ENCODE results near the gene PLK3.
"Not testable (repeated sequence)": the region's sequence is repeated elsewhere in the genome, so short reads cannot be mapped to it uniquely, and the experiment has no call there.

The PLK3 gene

DNA sequence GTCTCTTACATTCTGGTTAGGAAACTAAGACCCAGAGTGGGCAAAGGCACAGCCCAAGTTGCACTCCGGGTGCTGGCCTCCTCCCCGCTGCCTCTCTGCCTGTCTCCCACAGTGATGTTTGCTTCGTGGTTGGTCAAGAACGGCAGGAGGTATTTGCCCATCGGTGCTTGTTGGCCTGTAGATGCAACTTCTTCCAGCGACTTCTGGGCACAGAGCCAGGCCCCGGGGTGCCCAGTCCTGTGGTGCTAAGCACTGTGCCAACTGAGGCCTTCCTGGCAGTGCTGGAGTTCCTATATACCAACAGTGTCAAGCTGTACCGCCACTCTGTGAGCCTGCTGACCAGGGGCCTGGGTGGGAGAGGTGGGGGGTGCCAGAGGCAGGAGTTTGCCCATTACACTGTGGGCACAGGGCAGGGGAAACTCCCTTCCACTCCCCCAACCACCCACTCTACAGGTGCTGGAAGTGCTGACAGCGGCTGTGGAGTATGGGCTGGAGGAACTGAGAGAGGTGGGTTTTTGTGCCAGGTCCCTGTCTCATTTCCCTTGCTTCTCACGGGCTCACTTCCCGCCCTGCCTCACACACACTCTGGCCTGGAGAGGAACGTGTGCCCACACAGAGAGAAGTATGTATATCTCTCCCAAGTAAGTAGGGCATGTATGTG is 10.1 kb downstream of the PLK3 start:
- peak; percentile 64 for DNase-seq

DNA sequence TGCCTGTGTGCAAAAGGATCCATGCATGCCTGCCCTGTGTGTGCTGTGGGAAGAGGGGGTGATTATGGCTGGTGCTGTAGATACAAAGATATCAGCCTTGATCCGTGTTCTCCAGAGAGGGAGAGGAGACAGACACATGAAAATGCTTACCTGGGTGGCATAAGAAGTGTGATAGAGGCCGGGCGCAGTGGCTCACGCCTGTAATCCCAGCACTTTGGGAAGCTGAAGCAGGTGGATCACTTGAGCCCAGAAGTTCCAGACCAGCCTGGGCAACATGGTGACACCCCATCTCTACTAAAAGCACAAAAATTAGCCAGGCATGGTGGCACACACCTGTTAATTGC is 10.6 kb downstream of the PLK3 start:
- DNase-seq = not testable (repeated sequence)

DNA sequence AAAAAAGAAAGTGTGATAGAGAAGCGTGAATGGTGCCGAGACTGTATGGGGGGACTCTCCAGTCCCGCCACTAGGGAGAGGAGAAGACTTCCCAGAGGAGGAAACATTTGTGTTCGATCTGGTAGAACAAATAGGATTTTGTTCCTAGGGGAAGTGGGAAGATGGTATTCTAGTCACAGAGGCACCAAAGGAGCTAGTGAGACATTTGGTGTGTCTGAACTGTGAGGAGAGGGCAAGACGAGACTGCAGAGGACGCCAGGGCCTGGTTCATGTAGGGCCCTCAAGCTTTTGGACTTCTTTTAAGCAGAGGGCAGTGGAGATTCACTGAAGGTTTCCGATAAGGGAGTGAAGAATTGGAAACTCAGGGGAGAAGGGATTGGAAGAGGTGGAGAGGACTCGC is 11.1 kb downstream of the PLK3 start:
- no peak for DNase-seq

DNA sequence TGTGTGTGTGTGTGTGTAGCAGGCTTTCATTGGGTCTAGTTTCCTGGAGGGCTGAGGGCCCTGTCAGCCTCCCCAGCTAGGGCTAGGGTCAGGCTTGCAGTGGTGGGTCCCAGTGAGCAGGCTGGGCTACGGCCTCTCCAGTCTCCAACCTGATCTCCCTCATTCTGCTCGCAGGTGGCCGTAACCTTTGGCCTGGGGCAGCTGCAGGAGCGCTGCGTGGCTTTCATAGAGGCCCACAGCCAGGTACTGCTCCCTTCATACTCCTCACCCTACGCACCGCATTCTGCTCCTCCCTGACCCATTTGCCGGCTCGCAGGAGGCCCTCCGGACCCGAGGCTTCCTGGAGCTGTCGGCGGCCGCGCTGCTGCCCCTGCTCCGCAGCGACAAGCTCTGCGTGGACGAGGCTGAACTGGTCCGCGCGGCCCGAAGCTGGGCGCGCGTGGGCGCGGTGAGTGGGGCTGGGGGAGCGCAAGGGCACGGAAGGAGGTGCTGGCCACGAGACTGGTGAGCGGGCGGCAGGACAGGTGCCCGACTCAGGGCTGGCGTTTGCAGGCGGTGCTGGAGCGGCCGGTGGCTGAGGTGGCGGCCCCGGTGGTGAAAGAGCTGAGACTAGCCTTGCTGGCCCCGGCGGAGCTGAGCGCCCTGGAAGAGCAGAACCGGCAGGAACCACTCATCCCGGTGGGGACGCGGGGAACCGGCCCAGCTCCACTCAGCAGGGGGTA is 12.8 kb downstream of the PLK3 start:
- DNase-seq = no peak

DNA sequence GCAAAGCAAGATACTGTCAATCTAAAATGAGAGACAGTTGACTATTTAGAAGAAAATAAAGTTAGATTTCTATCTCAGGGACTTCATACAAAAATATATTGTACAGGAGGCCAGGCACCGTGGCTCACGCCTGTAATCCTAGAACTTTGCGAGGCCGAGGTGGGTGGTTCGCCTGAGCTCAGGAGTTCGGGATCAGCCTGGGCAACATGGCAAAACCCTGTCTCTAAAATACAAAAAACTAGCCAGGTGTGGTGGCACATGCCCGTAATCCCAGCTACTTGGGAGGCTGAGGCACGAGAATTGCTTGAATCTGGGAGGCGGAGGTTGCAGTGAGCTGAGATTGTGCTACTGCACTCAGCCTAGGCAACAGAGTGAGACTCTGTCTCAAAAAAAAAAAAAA is 15.7 kb downstream of the PLK3 start:
- not testable (repeated sequence) for DNase-seq

DNA sequence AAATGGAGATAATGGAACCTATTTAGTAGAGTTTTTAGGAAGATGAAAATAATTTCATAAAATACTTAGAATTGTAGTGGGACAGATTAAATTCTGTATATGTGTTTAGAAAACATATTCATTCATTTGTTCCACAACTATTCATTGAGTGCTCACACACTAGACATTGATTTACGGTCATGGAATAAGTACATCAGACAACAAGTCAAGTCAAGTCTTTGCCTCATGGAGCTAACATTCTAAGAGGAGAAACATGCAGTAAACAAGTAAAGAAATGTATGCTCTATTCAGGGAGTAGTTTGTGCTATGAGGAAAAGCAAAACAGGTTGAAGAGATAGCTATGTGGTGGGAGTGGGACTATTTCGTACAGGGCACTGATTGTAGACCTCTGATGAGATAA is 17.1 kb downstream of the PLK3 start:
- DNase-seq = no peak

DNA sequence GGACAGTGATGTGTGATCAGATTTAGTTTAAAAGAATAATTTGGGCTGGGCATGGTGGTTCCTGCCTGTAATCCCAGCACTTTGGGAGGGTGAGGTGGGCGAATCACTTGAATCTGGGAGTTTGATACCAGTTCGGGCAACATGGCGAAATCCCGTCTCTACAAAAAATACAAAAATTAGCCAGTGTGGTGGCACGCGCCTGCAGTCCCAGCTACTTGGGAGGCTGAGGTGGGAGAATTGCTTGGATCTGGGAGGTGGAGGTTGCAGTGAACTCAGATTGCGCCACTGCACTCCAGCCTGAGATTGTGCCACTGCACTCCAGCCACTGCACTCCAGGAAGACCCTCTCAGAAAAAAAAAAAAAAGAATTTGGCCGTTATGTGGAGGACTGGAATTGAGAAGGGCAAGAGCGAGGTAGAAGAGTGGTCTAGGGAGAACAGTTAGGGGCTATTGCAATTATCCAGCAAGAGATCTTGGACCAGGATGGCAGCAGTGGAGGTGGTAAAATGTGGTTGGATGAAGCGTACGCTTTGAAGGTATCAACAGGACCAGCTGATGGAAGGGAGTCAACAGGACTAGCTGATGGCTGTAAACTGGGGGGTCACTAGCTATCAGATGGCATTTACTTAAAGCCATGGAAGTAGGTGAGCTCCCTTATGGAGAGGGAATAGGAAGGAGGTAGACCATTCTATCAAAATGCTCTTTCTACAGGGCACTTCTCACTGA is 17.8 kb downstream of the PLK3 start:
- no peak for DNase-seq

DNA sequence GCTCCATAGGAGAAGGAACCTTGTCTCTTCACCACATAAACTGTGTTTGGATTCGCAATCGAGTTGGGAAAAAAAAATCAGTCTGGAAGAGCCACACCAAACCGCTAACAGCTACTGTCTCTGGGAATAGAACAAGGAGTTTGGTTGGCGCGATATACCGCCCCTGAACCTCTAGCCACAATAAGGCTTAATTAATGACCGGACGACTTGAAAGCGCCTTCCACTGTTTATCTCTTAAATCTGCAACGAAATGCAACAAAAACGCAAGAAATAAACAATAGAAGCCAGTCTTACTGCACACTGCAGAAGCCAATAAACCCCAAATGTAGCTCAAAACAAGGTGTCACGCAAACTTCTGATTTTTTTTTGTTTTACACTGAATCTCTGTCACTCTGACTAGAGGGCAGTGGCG is 19.0 kb downstream of the PLK3 start:
- no peak for DNase-seq

DNA sequence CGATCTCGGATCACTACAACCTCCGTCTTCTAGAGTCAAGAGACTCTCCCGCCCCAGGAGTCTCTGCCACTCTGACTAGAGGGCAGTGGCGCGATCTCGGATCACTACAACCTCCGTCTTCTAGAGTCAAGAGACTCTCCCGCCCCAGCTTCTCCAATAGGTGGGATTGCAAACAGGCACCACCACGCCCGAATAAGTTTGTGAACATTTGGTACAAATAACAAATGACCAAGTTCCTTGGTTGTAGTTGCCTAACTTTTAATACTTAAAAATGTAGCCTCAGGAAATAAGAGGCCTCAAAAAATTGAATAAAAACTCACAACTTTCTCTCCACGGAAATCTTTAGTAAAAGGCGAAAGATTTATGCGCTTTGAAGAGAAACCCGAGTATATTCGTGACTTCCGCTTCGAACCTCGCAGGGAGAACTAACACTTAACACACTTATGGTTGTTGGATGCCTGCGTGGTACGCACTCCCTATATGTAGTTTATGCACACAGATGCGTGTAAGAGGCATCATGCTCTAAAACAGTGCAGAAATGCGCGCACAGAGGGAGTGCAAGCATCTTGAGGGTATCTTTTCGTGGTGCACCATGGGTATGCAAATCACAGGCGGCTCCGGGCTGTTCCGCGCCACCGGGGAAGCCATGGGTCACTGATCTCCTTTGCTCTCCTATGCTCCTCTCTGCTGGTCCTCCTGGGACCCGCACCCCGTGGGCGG is 19.6 kb downstream of the PLK3 start:
- DNase-seq = peak; percentile 92

DNA sequence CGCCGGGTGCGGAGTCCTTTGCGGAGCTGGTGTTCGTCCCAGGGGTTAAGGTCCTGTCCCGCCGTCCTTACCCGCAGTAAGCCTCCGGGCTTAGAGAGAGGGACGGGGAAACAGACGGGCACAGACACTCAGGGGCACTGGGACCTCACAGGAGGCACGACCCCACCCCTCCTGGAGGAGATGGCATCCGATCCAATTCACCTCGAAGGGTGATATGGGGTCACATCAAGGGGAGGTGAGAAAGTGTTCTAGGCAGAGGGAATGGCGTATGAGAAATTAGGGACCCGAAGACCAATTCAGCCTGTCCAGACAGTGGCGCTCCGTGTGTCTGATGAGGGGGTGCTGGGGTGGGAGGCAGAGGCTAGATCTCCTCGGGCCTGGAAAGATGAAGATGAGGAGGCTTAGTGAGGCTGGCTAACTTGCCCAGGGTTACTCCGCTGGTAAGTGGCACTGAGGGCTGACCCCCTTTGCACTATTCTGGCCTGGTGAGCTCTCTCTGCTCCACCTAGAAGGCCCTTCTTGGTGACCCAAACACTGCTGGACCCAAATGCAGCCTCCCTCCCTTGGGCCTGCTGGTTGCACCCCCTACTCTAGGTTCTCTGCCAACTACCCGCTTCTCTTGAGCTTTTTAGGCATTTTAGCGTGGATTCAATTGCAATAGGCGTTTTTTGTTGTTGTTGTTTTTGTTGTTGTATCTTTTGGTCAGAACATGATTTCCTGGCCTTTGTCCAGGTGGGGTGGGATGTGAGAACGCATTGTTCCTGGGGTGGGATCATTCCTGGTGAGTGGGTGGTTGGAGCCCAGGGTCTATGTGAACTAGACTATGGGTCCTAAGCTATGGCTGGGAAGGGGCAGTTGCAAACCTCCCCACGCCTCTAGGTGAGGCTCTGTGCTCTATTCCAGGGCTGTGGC is 20.4 kb downstream of the PLK3 start:
- DNase-seq = no peak

DNA sequence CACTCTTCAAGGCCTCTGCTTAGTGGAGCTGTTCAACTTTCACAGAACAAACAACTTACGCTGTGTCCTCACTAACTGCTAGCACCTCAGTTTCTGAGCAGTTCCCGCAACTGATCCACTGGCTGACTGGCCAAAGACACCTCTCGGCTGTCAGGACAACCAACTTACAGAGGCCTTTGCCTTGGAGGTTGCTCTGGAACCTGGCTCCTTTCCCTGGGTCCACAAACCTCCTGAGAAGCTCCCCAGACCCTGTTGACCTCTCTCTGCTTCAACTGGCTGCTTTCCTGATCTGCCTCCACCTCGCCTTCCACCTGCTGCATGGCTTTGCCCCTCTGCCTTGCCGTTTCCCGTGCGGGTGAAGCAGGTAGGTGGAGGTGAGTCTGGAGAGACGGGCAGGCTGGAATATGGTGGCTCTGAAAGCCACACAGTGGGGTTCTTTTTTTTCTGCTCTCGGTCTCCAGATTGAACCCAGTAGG is 21.1 kb downstream of the PLK3 start:
- DNase-seq = no peak

DNA sequence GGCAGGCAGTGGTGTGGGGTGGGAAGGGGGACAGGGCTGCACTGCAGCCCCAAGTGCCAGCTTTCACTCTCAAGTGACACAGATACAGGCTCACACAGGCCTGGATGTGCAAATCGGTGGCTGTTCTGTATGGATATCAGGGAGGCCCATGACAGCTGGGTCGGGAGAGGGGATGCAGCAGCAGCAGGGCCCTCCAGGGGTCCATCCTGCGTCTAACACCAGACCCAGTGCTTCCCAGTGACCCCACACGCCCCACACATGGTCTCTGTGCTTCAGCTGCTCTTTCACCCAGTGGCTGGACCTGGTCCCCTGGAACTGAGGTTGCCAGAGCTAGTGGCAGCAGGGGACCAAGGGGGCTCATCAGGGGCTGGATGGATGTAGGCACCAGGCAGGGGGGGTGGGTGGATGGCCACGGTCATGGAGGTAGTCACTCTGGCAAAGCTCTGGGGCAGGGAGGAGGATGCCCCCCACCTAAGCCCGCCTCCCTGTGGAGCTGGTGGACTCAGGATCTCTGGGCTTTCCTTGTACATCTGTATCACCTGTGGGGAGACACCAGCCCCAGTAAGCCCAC is 22.0 kb downstream of the PLK3 start:
- DNase-seq = no peak

DNA sequence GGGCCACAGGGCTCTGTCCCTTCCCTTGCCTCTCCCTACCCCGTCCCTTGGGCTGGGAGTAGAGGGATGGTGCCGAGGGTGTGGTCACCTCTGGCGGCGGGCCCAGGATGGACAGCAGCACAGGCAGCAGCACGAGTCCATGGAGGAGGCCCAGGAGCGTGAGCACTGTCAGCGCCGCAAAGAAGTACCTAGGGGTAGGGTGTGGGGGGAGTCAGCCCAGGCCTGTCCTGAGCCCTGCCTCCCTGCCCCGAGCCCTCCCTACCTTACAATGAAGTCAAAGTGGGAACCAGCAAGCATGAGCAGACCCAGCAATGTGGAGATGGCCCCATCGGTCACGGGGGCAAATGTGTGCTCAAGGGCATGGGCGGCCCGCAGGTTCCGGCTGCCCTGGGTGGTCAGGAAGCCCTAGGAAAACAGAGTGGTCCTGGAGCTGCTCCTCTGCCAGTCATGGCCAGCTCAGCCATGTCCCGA is 22.8 kb downstream of the PLK3 start:
- DNase-seq = no peak

DNA sequence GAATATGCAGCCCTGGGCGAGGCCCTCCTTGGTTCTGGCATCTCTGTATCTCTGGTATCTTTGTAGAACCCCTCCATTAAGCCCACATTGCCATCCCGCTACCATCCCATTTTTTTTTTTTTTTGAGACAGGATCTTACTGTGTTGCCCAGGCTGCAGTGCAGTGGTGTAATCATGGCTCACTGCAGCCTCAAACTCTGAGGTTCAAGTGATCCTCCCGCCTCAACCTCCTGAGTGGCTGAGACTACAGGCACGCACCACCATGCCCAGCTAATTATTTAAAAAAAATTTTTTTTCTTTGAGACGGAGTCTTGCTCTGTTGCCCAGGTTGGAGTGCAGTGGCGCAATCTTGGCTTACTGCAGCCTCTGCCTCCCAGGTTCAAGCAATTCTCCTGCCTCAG is 24.2 kb downstream of the PLK3 start:
- DNase-seq = not testable (repeated sequence)

DNA sequence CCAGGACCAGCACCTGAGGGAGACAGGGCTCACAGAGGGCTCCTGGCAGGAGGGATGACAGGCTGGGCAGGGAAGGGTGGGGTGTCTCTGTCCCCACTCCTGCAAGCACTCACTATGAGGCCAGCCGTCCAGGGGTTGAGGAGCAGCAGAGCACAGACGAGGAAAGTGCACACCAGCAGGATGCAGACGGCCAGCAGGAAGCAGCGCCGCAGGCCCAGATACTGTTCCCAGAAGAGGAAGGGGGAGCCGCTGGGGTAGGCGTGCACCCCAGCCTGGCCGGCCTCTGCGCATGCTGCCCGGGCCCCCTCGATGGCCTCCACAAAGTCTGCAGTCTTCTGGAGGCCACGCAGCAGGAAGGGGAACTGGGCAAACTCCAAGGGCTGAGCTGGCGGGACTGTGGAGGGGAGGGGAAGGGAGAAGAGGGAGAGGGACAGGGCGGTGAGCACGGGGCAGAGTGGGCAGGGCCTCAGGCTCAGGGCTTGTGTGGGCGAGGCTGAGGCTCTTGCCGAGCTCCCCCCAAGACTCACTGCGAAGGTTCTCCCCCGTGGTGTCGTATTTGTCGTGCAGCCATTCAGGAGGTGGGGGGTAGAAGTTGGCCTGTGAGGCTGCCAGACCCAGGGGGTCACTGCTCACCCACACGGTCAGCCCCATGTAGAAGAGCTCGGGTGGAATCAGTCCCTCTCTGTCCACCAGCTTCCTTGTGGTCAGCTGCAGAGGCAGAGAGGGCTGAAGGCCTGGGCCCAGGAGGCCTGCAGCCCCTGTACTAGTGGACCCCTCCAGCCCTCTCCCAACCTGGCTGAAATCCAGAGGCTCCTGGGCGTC is 26.4 kb downstream of the PLK3 start:
- no peak for DNase-seq

DNA sequence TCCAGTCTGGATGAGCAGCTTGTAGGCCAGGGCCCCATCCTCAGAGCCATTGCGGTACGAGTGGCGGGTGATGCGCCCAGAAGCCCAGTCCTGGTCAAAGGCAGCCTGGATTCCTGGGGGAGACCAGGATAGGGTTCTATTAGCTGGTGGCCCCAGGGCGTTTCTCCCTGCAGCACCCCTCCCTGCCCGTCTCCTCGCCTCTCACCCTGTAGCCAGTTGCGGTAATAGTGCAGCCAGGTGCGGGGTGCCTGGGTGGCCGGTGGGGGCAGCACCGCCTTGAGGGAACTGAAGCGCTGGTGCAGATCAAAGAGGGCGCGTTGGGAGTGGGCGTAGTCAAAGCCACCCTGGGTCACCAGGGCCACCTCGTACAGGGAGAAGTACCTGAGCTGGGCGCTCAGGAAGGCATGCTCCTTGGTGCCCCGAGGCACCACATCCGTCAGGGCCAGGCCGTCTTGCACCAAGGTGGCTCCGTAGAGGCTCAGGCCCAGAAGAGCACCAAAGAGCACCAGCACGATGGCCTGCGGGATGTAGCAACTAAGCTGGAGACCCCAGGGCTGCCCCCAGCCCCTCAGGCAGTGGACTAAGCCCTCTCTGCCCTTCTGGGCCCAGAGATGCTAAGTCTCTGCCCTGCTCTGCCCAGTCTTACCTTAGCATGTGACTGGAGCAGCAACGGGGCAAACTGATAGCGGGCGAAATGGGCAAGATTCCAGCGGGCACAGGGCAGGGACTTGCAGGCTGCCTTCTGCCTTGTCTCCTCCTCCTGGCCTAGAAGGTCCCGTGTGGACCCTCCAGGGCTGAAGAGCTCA is 27.2 kb downstream of the PLK3 start:
- DNase-seq = peak; percentile 14

DNA sequence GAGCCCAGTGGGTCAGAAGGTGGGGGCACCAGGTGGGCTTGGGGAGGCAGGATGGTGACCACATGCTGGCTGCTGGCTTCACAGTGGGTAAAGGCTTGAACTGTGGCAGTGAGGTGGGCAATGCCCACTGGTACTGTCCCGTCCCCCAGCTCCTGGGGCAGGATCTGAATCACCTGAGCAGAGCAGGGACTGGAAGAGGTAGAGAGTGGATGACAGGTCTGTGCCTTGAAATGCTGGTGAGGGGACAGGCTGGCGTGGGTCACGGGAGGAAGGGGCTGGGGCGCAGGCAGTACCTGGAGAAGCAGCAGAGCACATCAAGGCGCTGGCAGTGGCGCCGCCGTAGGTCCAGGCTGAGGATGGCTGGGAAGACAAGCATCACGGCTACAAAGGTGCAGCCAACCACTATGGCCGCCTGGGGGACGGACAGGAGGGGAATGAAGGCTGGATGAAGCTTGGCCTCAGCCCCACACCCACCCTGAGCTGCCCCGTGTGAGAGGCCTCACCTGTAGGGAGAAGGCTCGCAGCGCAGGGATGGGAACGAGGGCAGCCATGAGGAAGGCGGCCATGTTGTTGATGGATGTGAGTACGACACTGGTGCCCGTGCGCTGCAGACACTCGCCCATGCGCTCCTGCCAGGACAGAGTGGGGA is 27.9 kb downstream of the PLK3 start:
- DNase-seq = no peak

DNA sequence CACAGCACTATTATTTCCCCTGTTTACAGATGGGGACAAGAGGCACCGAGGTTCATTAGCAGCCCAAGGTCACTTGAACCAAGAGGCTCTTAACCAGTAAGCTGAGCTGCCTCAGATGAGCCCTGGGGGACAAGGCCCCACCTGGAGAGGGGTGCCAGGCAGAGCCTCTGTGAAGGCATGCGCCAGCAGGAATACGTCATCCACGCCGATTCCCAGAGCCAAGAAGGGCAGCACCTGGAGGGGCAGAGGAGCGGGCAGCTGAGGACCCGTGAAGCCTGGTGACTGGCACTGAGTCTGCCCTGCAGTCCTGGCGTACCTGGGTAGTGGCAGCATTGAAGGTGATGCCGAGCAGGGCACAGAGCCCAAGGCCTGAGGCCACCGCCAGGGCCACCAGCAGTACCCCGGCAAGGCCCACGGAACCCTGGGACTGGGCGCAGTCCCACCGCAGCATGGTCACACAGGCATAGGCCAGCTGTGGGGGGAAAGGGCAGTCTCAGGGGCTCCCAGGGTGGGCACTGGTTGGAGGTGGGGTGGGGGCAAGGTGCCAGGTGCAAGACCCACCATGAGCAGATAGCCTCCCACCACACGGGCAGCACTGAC is 28.8 kb downstream of the PLK3 start:
- no peak for DNase-seq
